GM12878 (cell line): ENCODE measurements around the gene GTF2IRD1. TPM values are rescaled to one million over a fixed set of nuclear protein-coding genes. Genes with fewer than 3 reads are reported as not detected.
"Not testable (repeated sequence)": the region's sequence is repeated elsewhere in the genome, so short reads cannot be mapped to it uniquely, and the experiment has no call there.

Experiments used
- ATAC-seq: fragments of 200-7000 bp; cut with Tn5 transposase; 3 replicates; pipeline ENCODE4 v1.9.1; 2020; ENCODE audit warnings: mild to moderate bottlenecking, moderate library complexity
- BruUV-seq: library from RNA; stranded (reverse); fragments of 400-500 nt; replicated peaks from 2 replicates; lab custom pipeline; 2021; lab: Mats Ljungman, UMichigan
- CTCF ChIA-PET: fragments of 300-600 bp; sonication (Branson Sonifier 250); formaldehyde crosslinking; extraction: SDS; loops from one replicate; lab custom pipeline; 2021; ENCODE audit warnings: inconsistent platforms; lab: Yijun Ruan, JAX
- POLR2A ChIA-PET: fragments of 350-600 bp; formaldehyde crosslinking; extraction: SDS; loops from one replicate; lab custom pipeline; 2021; ENCODE audit warnings: inconsistent platforms; lab: Charles Lee
- RAD21 ChIA-PET: fragments of 300-600 bp; sonication (Branson Sonifier 250); formaldehyde crosslinking; loops from one replicate; lab custom pipeline; 2023; ENCODE audit warnings: antibody characterized with exemption; ENCODE audit not compliant: unreplicated experiment; lab: Charles Lee
- SMC1A ChIA-PET: fragments of 300-600 bp; sonication (Branson Sonifier 250); formaldehyde crosslinking; loops from one replicate; lab custom pipeline; 2023; ENCODE audit not compliant: unreplicated experiment, uncharacterized antibody; lab: Charles Lee
- DNase-seq: peaks from one replicate; pipeline ENCODE4 v3.0.0-alpha.2; 2011; ENCODE audit warnings: low read depth, low spot score
- FAIRE-seq: peaks from 3 replicates; lab custom pipeline; 2011; peaks lifted over from hg19 to GRCh38; lab: Jason Lieb, UNC
- H2AFZ ChIP-seq: 2 replicates; pipeline ENCODE4 v1.6.0; 2011; ENCODE audit warnings: low read depth, low read length, control low read depth; ENCODE audit not compliant: control insufficient read depth
- H3K27ac ChIP-seq: 2 replicates; pipeline ENCODE4 v1.5.1; 2011; ENCODE audit warnings: control low read depth; ENCODE audit not compliant: control insufficient read depth, insufficient read depth
- H3K27me3 ChIP-seq, 2 experiments: replicated peaks in 1 of 2; 2 replicates each; pipeline versions ENCODE4 v1.6.0 to v1.6.1; 2011; ENCODE audit warnings: low read length in 1 of 2; ENCODE audit not compliant: control insufficient read depth in 2 of 2, insufficient read depth in 2 of 2
- H3K36me3 ChIP-seq, 2 experiments: 2 replicates each; pipeline ENCODE4 v1.5.1; 2011; ENCODE audit warnings: low read length in 1 of 2; ENCODE audit not compliant: control insufficient read depth in 2 of 2, insufficient read depth in 2 of 2
- H3K4me1 ChIP-seq: 2 replicates; pipeline ENCODE4 v1.6.1; 2011; ENCODE audit warnings: mild to moderate bottlenecking, low read length, moderate library complexity, mixed read lengths; ENCODE audit not compliant: control insufficient read depth, insufficient read depth
- H3K4me2 ChIP-seq: 2 replicates; pipeline ENCODE4 v1.6.0; 2011; ENCODE audit warnings: control low read depth; ENCODE audit not compliant: control insufficient read depth, insufficient read depth
- H3K4me3 ChIP-seq: fragments of 200-600 bp; sonication (generic); 2 replicates; pipeline ENCODE4 v1.5.1; 2016
- H3K79me2 ChIP-seq: 2 replicates; pipeline ENCODE4 v1.6.0; 2011; ENCODE audit warnings: low read length; ENCODE audit not compliant: control insufficient read depth, insufficient read depth
- H3K9ac ChIP-seq: 2 replicates; pipeline ENCODE4 v1.8.0; 2011; ENCODE audit warnings: low read length, control low read depth, mixed read lengths; ENCODE audit not compliant: control insufficient read depth, insufficient read depth
- H3K9me3 ChIP-seq: replicated peaks from 3 replicates; pipeline ENCODE4 v1.5.1; 2011; ENCODE audit warnings: mild to moderate bottlenecking, low read length; ENCODE audit not compliant: control insufficient read depth, insufficient read depth
- H4K20me1 ChIP-seq: 2 replicates; pipeline ENCODE4 v1.6.0; 2011; ENCODE audit not compliant: control insufficient read depth, insufficient read depth
- ATF2 ChIP-seq: IDR thresholded peaks from 2 replicates; pipeline ENCODE4 v1.6.1; 2012; ENCODE audit warnings: low read length, inconsistent platforms
- CEBPZ ChIP-seq: fragments of 150-350 bp; IDR thresholded peaks from 2 replicates; pipeline ENCODE4 v1.6.1; 2016; ENCODE audit warnings: low read depth, low read length
- CTCF ChIP-seq, 3 experiments: IDR thresholded peaks in 2 of 3; conservative IDR thresholded peaks in 1 of 3; 2 replicates each; pipeline ENCODE4 v1.5.1; 2011; ENCODE audit warnings: low read depth in 3 of 3, low read length in 3 of 3, mild to moderate bottlenecking in 3 of 3, control low read depth in 2 of 3, moderate library complexity in 2 of 3, inconsistent platforms in 1 of 3, mixed read lengths in 1 of 3; ENCODE audit not compliant: control insufficient read depth in 2 of 3, insufficient read depth in 1 of 3; ENCODE audit errors: extremely low read depth in 1 of 3
- GATAD2B ChIP-seq: fragments of 450-650 bp; conservative IDR thresholded peaks from 2 replicates; pipeline ENCODE4 v1.6.1; 2017; ENCODE audit warnings: low read depth, mild to moderate bottlenecking, moderate library complexity
- KDM1A ChIP-seq: fragments of 200-600 bp; sonication (generic); IDR thresholded peaks from 2 replicates; pipeline ENCODE4 v1.6.1; 2016; ENCODE audit warnings: borderline replicate concordance
- MAX ChIP-seq: IDR thresholded peaks from 2 replicates; pipeline ENCODE4 v1.6.1; 2012; ENCODE audit warnings: low read depth, low read length, improper control_type of control experiment
- NR2F1 ChIP-seq: fragments of 450-650 bp; conservative IDR thresholded peaks from 2 replicates; pipeline ENCODE4 v1.6.1; 2017; ENCODE audit warnings: mild to moderate bottlenecking
- RBBP5 ChIP-seq: fragments of 200-600 bp; sonication (generic); conservative IDR thresholded peaks from 2 replicates; pipeline ENCODE4 v1.6.1; 2016
- RELA ChIP-seq: fragments of 450-650 bp; IDR thresholded peaks from 2 replicates; pipeline ENCODE4 v1.8.0; 2014; ENCODE audit warnings: borderline replicate concordance; ENCODE audit not compliant: partially characterized antibody
- SP1 ChIP-seq: IDR thresholded peaks from one replicate; pipeline ENCODE4 v1.6.1; 2011; ENCODE audit warnings: low read depth, low read length
- SRF ChIP-seq, 2 experiments: IDR thresholded peaks; 2 replicates each; pipeline ENCODE4 v1.6.1; 2011; ENCODE audit warnings: low read depth in 2 of 2, low read length in 2 of 2, mild to moderate bottlenecking in 1 of 2, moderate library complexity in 1 of 2
- YY1 ChIP-seq: IDR thresholded peaks from 2 replicates; pipeline ENCODE4 v1.6.1; 2011; ENCODE audit warnings: low read depth, mild to moderate bottlenecking, low read length
- ZBTB4 ChIP-seq: fragments of 450-650 bp; formaldehyde crosslinking; IDR thresholded peaks from 2 replicates; pipeline ENCODE4 v1.4.0; 2022; ENCODE audit warnings: mild to moderate bottlenecking, moderate library complexity
- WGBS: methylation state at CpG from one replicate; pipeline ENCODE4 v1.1.6; 2016; ENCODE audit warnings: low lambda C conversion rate; ENCODE audit not compliant: insufficient replicate concordance, insufficient coverage; ENCODE audit errors: missing lambda C conversion rate; 5-methylcytosine and 5-hydroxymethylcytosine counted together
- in situ Hi-C: fragments of 300-500 bp; cut with MboI; formaldehyde crosslinking; loops from 9 replicates; pipeline ENCODE4 v1.14.3; 2018; ENCODE audit warnings: mixed read lengths
- intact Hi-C: fragments of 100-400 bp; cut with micrococcal nuclease; formaldehyde crosslinking; loops from one replicate; pipeline ENCODE4 v1.14.2; 2022; ENCODE audit not compliant: unreplicated experiment
- polyA plus RNA-seq, 11 experiments: library from polyadenylated mRNA; depleted of rRNA in 4 of 11; unstranded in 6 of 11; stranded (reverse) in 5 of 11; fragments of >200 nt; fragmentation: Nextera tagmentation in 4 of 11; fragmentation: Illumina TruSeq in 1 of 11; extraction: Ambion mirVana in 4 of 11; extraction: Trizol in 1 of 11; gene quantifications; 1 replicate in 1 of 11; 2 replicates in 10 of 11; pipeline versions ENCODE4 v1.2.1 to v1.2.3, GENCODE V29; 2011 to 2016; ENCODE audit warnings: inconsistent platforms in 2 of 11, missing spikeins in 2 of 11, low read depth in 1 of 11
- total RNA-seq, 4 experiments: library from RNA; depleted of rRNA in 3 of 4; stranded (reverse); fragments of >200 nt in 3 of 4; fragmentation: Illumina TruSeq in 1 of 4; extraction: Trizol in 1 of 4; gene quantifications; 2 replicates each; pipeline versions ENCODE4 v1.2.1 to v1.2.3, GENCODE V29; 2013 to 2021

The GTF2IRD1 gene
- total and polyA plus RNA-seq, 10 of the 15 experiments (the other 5 are each of a cell fraction or from before 2014, with no cell fraction given), result 0.48 to 3.0 (median 1.3) TPM

GRCh38 chr7:74412603-74413002 lies 41.1 kb upstream of the GTF2IRD1 start (continued):
- TF ChIP-seq ATF2 (no peak), RELA (no peak), CTCF (IDR thresholded peaks at IDR 0.05 in 2 of 3, conservative IDR thresholded peaks at IDR 0.05 in 1 of 3; ENCODE audit: control insufficient read depth in 2 of 3, extremely low read depth in 1 of 3, insufficient read depth in 1 of 3, low read depth in 3 of 3, low read length in 3 of 3) (no peak), CEBPZ (no peak), GATAD2B (no peak), SP1 (no peak), ZBTB4 (no peak), SRF (IDR thresholded peaks at IDR 0.05; ENCODE audit: low read depth in 2 of 2, low read length in 2 of 2) (no peak), NR2F1 (no peak), MAX (no peak), YY1 (no peak), KDM1A (no peak), RBBP5 (no peak)

- CTCF ChIA-PET, result not testable (repeated sequence)
Observed at GRCh38 chr7:74414595-74415333, 38.9 kb upstream of the GTF2IRD1 start.

More at GRCh38 chr7:74414595-74415333, 38.9 kb upstream of the GTF2IRD1 start:
- POLR2A ChIA-PET, H4K20me1 ChIP-seq, H3K9ac ChIP-seq, H3K27me3 ChIP-seq, H3K27ac ChIP-seq, RAD21 ChIA-PET, H3K4me1 ChIP-seq, H2AFZ ChIP-seq, H3K9me3 ChIP-seq, DNase-seq, H3K36me3 ChIP-seq, ATAC-seq, H3K4me3 ChIP-seq, SMC1A ChIA-PET, H3K79me2 ChIP-seq, H3K4me2 ChIP-seq, FAIRE-seq, BruUV-seq: not testable (repeated sequence)
- intact Hi-C loops (loop anchor here (5.0 to 10.0 kb wide), 3 partner anchors 133 to 633 kb away; no protein-coding TSS in a partner anchor), in situ Hi-C loops (loop anchor here (10.0 kb wide), 1 partner anchor 460 kb away; no protein-coding TSS in a partner anchor)
- no CpG with 5 or more reads among the region's 7 CpGs for WGBS
